ENCODE data around the gene REP15.
"Not testable (repeated sequence)": the region's sequence is repeated elsewhere in the genome, so short reads cannot be mapped to it uniquely, and the experiment has no call there.

DNA sequence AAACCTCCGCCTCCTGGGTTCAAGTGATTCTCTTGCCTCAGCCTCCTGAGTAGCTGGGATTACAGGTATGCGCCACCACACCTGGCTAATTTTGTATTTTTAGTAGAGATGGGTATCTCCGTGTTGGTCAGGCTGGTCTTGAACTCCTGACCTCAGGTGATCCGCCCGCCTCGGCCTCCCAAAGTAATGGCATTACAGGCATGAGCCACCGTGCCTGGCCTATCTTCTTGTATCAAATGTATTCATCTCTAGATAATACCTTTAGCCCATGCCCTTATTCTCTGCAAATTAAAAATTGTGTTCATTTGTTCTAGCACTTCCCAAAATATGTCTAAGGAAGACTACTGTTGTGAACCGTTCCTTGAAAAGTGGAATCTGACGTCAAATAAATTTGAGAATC, 38.1 kb downstream of the REP15 start:
- TF ChIP-seq, protein P1, sequence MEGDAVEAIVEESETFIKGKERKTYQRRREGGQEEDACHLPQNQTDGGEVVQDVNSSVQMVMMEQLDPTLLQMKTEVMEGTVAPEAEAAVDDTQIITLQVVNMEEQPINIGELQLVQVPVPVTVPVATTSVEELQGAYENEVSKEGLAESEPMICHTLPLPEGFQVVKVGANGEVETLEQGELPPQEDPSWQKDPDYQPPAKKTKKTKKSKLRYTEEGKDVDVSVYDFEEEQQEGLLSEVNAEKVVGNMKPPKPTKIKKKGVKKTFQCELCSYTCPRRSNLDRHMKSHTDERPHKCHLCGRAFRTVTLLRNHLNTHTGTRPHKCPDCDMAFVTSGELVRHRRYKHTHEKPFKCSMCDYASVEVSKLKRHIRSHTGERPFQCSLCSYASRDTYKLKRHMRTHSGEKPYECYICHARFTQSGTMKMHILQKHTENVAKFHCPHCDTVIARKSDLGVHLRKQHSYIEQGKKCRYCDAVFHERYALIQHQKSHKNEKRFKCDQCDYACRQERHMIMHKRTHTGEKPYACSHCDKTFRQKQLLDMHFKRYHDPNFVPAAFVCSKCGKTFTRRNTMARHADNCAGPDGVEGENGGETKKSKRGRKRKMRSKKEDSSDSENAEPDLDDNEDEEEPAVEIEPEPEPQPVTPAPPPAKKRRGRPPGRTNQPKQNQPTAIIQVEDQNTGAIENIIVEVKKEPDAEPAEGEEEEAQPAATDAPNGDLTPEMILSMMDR (optimal IDR thresholded peaks at IDR 0.05 in 1 of 3, IDR thresholded peaks at IDR 0.05 in 1 of 3, conservative IDR thresholded peaks at IDR 0.05 in 1 of 3; ENCODE audit: extremely low read depth in 1 of 3, insufficient read depth in 2 of 3, low read length in 3 of 3) = not testable (repeated sequence)
- not testable (repeated sequence) for TF ChIP-seq EZH2 (IDR thresholded peaks at IDR 0.05; ENCODE audit: low read length)
